Measurements from ENCODE around the gene SREK1IP1. TPM values are rescaled to one million over a fixed set of nuclear protein-coding genes. Genes with fewer than 3 reads are reported as not detected.

SREK1IP1 gene
- total RNA-seq, 1 experiment from 2014 or later: 31.7 TPM

DNA sequence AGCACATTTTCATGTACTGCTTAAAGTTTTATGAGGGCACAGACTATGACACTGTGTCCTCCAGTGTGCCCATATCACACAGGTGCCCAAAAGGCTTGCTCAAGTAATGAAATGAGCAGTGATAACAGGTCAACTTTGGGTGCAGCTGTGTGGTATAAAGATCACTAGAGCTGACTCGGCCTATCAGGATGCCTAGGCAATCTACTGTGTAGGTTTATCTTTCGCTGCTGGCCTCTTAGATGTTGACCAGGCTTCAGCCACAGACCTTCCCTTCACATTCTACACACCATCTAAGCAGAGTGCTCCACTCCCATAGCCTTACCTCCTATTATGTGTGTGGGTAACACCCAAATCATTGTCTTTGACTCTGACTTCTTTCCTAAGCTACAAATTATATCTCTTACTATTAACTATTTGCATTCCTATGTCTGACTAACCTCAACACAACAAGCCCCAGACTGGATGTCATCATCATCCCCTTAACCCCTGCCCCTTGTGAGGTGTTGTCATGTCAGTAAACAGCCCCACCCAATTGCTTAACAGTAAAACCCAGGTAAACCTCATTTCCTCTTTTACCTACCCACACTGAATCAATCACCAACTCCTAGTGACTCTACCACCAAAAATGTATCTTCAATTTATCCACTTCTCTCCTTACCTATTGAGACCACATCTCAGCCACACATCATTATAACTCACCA lies 2.5 kb downstream of the SREK1IP1 start:
- DNase-seq (ENCODE audit: low spot score): no peak
- intact Hi-C loops (cut with micrococcal nuclease; ENCODE audit: unreplicated experiment): loop anchor here (5.0 kb wide), 1 partner anchor 129 kb away; no protein-coding TSS in a partner anchor
- Histone ChIP-seq H3K36me3 (ENCODE audit: insufficient read depth, low read length, poor library complexity, severe bottlenecking) (peaks cover 12% of the 10 kb centered on the region), H3K4me3 (ENCODE audit: low read depth, low read length, poor library complexity, severe bottlenecking) (no peak overlapping the region), H3K27me3 (replicated peaks; ENCODE audit: insufficient read depth, low read depth, low read length, poor library complexity) (no peaks in the 10 kb centered on the region), H3K27ac (ENCODE audit: low read depth, low read length, poor library complexity, severe bottlenecking) (no peak overlapping the region), H3K4me1 (ENCODE audit: insufficient read depth, low read length, poor library complexity, severe bottlenecking) (peaks cover 15% of the 10 kb centered on the region), H3K9me3 (ENCODE audit: low read depth, low read length, poor library complexity, severe bottlenecking) (no peaks in the 10 kb centered on the region)
- ChIA-PET POLR2A (ENCODE audit: low non-redundant PET) (no interaction called here), CTCF (no interaction called here)
- TF ChIP-seq EZH2 (IDR thresholded peaks at IDR 0.05; ENCODE audit: borderline replicate concordance, low read depth, low read length, poor library complexity, severe bottlenecking): no peak
- TF ChIP-seq, protein P1, sequence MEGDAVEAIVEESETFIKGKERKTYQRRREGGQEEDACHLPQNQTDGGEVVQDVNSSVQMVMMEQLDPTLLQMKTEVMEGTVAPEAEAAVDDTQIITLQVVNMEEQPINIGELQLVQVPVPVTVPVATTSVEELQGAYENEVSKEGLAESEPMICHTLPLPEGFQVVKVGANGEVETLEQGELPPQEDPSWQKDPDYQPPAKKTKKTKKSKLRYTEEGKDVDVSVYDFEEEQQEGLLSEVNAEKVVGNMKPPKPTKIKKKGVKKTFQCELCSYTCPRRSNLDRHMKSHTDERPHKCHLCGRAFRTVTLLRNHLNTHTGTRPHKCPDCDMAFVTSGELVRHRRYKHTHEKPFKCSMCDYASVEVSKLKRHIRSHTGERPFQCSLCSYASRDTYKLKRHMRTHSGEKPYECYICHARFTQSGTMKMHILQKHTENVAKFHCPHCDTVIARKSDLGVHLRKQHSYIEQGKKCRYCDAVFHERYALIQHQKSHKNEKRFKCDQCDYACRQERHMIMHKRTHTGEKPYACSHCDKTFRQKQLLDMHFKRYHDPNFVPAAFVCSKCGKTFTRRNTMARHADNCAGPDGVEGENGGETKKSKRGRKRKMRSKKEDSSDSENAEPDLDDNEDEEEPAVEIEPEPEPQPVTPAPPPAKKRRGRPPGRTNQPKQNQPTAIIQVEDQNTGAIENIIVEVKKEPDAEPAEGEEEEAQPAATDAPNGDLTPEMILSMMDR (conservative IDR thresholded peaks at IDR 0.05; ENCODE audit: low read depth, low read length): no peak
- BruUV-seq (replicated peaks): no TSS peak

DNA sequence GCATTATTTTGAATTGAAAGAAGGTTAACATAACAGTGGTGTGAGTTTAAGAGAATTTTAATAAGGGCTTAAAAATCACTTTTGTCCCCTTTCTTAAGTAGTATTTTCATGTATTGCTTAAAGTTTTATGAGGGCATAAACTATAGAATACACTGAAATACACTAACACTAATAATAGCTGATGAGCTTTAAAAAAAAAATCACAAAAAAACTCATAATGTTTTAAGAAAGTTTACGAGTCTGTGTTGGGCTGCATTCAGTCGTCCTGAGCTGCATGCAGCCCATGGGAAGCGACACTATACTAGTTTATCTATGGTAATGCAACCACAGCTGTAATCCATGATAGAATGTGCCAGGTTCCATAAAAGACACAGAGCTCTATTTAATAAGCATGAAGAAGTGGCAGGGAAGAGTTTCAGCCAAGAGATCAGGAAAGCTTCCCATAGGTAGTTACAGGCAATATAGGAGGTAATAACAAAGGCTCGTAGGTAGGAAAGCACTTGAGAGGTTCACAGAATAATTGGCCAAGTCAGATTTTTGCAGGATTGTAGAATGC lies 4.5 kb downstream of the SREK1IP1 start:
- H3K4me3 ChIP-seq (ENCODE audit: low read depth, low read length, poor library complexity, severe bottlenecking): no peak overlapping the region
- intact Hi-C loops (cut with micrococcal nuclease; ENCODE audit: unreplicated experiment): no loop called here
- H3K27me3 ChIP-seq (replicated peaks; ENCODE audit: insufficient read depth, low read depth, low read length, poor library complexity): no peaks in the 10 kb centered on the region
- CTCF ChIA-PET: no interaction called here
- H3K36me3 ChIP-seq (ENCODE audit: insufficient read depth, low read length, poor library complexity, severe bottlenecking): peaks cover 12% of the 10 kb centered on the region
- BruUV-seq (replicated peaks): no TSS peak
- DNase-seq (ENCODE audit: low spot score): no peak
- TF ChIP-seq EZH2 (IDR thresholded peaks at IDR 0.05; ENCODE audit: borderline replicate concordance, low read depth, low read length, poor library complexity, severe bottlenecking): no peak
- TF ChIP-seq, protein P1 (conservative IDR thresholded peaks at IDR 0.05; ENCODE audit: low read depth, low read length): no peak
- peaks cover 10% of the 10 kb centered on the region for H3K4me1 ChIP-seq (ENCODE audit: insufficient read depth, low read length, poor library complexity, severe bottlenecking)
- H3K27ac ChIP-seq (ENCODE audit: low read depth, low read length, poor library complexity, severe bottlenecking): no peak overlapping the region
- no peaks in the 10 kb centered on the region for H3K9me3 ChIP-seq (ENCODE audit: low read depth, low read length, poor library complexity, severe bottlenecking)
- POLR2A ChIA-PET (ENCODE audit: low non-redundant PET): no interaction called here

DNA sequence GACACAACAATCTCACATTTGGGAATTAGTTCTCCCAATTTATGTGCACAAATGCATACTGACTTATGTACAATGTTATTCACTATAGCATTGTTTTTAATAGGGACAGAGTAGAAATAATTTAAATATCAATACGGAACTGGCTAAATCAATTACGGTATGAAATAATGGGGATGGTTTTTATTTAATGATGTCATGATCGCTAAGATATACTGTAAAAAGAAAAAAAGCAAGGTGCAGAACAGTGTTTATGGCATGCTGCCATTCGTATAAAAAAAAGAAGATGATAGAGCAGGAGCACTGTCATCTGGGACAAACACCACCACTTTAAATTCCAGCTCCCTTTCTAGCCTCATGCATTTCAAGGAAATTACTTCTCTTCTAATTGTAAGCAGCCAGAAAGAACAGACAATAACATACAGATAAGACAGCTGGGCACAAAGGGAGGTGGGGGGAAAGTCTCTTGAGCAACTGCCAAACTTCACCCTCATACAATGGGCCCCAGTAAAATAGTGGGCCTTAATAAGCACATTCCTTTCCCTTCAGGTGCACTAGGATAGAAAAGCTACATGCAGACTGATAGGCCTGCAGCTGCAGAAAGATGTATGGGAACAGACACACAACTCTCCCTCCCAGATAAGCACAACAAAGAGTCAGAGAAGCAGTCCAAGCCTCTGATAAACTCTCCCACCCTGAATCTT lies 8.4 kb downstream of the SREK1IP1 start:
- intact Hi-C loops (cut with micrococcal nuclease; ENCODE audit: unreplicated experiment): no loop called here
- TF ChIP-seq EZH2 (IDR thresholded peaks at IDR 0.05; ENCODE audit: borderline replicate concordance, low read depth, low read length, poor library complexity, severe bottlenecking): no peak
- TF ChIP-seq, protein P1 (conservative IDR thresholded peaks at IDR 0.05; ENCODE audit: low read depth, low read length): no peak
- ChIA-PET POLR2A (ENCODE audit: low non-redundant PET) (no interaction called here), CTCF (no interaction called here)
- Histone ChIP-seq H3K27ac (ENCODE audit: low read depth, low read length, poor library complexity, severe bottlenecking) (no peak overlapping the region), H3K9me3 (ENCODE audit: low read depth, low read length, poor library complexity, severe bottlenecking) (no peaks in the 10 kb centered on the region), H3K36me3 (ENCODE audit: insufficient read depth, low read length, poor library complexity, severe bottlenecking) (no peaks in the 10 kb centered on the region), H3K4me3 (ENCODE audit: low read depth, low read length, poor library complexity, severe bottlenecking) (no peak overlapping the region), H3K27me3 (replicated peaks; ENCODE audit: insufficient read depth, low read depth, low read length, poor library complexity) (no peaks in the 10 kb centered on the region), H3K4me1 (ENCODE audit: insufficient read depth, low read length, poor library complexity, severe bottlenecking) (no peaks in the 10 kb centered on the region)
- no TSS peak for BruUV-seq (replicated peaks)
- DNase-seq (ENCODE audit: low spot score): no peak
